HL-60 (cell line): ENCODE data around the gene USP50.
"Not testable (repeated sequence)": the region's sequence is repeated elsewhere in the genome, so short reads cannot be mapped to it uniquely, and the experiment has no call there.

Source experiments
- DNase-seq, 2 experiments: peaks; one replicate each; pipeline ENCODE4 v3.0.0-alpha.2; 2010 to 2020; ENCODE audit warnings: low read depth in 1 of 2, low spot score in 1 of 2
- H3K27ac ChIP-seq: fragments of 250-450 bp; sonication (Bioruptor Pico); replicated peaks from 2 replicates; pipeline ENCODE4 v1.5.1; 2020; ENCODE audit warnings: mild to moderate bottlenecking, moderate library complexity
- H3K27me3 ChIP-seq: fragments of 250-450 bp; sonication (Bioruptor Pico); 2 replicates; pipeline ENCODE4 v1.5.1; 2021; ENCODE audit warnings: mild to moderate bottlenecking, moderate library complexity; ENCODE audit not compliant: insufficient read depth, poor library complexity, severe bottlenecking
- H3K4me3 ChIP-seq: replicated peaks from 2 replicates; pipeline ENCODE4 v1.5.1; 2011; ENCODE audit warnings: mild to moderate bottlenecking, control low read depth, low read length; ENCODE audit not compliant: insufficient read depth
- CTCF ChIP-seq: IDR thresholded peaks from one replicate; pipeline ENCODE4 v1.5.1; 2011; ENCODE audit warnings: low read length, control low read depth, inconsistent platforms; ENCODE audit not compliant: insufficient read depth
- GABPA ChIP-seq: IDR thresholded peaks from 2 replicates; pipeline ENCODE4 v1.6.1; 2012; ENCODE audit warnings: low read depth
- POLR2AphosphoS5 ChIP-seq: IDR thresholded peaks from 2 replicates; pipeline ENCODE4 v1.6.1; 2012; ENCODE audit warnings: low read depth
- REST ChIP-seq: IDR thresholded peaks from 2 replicates; pipeline ENCODE4 v1.6.1; 2012; ENCODE audit warnings: low read depth; ENCODE audit not compliant: insufficient replicate concordance
- SPI1 ChIP-seq: IDR thresholded peaks from 2 replicates; pipeline ENCODE4 v1.6.1; 2012; ENCODE audit warnings: low read depth, mild to moderate bottlenecking, borderline replicate concordance

The USP50 gene

GRCh38 chr15:50513001-50513400 lies 33.5 kb downstream of the USP50 start:
- no peak for DNase-seq
- Histone ChIP-seq H3K27me3 (no peaks in the 10 kb centered on the region), H3K4me3 (no peak overlapping the region), H3K27ac (no peak overlapping the region)
- TF ChIP-seq REST (no peak), SPI1 (no peak), GABPA (no peak), CTCF (no peak), POLR2AphosphoS5 (no peak)

- TF ChIP-seq SPI1 = no peak
- TF ChIP-seq REST = no peak
- no peak for TF ChIP-seq POLR2AphosphoS5
- no peak for TF ChIP-seq GABPA
- TF ChIP-seq CTCF = no peak
- H3K4me3 ChIP-seq = no peak overlapping the region
- H3K27me3 ChIP-seq = no peaks in the 10 kb centered on the region
- H3K27ac ChIP-seq = no peak overlapping the region
- no peak for DNase-seq
Measured at GRCh38 chr15:50506121-50506520, 40.3 kb downstream of the USP50 start.

- not testable (repeated sequence) for DNase-seq, H3K27me3 ChIP-seq, H3K27ac ChIP-seq, H3K4me3 ChIP-seq
Measured at GRCh38 chr15:50505656-50506055, 40.8 kb downstream of the USP50 start.

GRCh38 chr15:50503144-50503543 lies 43.3 kb downstream of the USP50 start:
- no peaks in the 10 kb centered on the region for H3K27me3 ChIP-seq
- DNase-seq = peak in 1 of 2 experiments; percentile 16
- H3K4me3 ChIP-seq = no peak overlapping the region
- TF ChIP-seq CTCF (no peak), GABPA (no peak)
- 0 out of 2 replicates have a peak overlapping the region, but pooled peaks have one; percentile 5 for H3K27ac ChIP-seq
